Fibroblast of upper back skin (primary cell): ENCODE results near the gene BACH2.
A peak's percentile ranks its signal among the peaks of the same experiment; 100 is the strongest.
"Not testable (repeated sequence)": the region's sequence is repeated elsewhere in the genome, so short reads cannot be mapped to it uniquely, and the experiment has no call there.

ENCODE experiments used
- DNase-seq: peaks from one replicate; pipeline ENCODE4 v3.0.0-alpha.2; 2013

The BACH2 gene

DNA sequence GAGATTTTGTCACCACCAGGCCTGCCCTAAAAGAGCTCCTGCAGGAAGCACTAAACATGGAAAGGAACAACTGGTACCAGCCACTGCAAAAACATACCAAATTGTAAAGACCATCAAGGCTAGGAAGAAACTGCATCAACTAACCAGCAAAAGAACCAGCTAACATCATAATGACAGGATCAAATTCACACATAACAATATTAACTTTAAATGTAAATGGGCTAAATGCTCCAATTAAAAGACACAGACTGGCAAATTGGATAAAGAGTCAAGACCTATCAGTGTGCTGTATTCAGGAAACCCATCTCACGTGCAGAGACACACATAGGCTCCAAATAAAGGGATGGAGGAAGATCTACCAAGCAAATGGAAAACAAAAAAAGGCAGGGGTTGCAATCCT is 240.7 kb downstream of the BACH2 start:
- not testable (repeated sequence) for DNase-seq

DNA sequence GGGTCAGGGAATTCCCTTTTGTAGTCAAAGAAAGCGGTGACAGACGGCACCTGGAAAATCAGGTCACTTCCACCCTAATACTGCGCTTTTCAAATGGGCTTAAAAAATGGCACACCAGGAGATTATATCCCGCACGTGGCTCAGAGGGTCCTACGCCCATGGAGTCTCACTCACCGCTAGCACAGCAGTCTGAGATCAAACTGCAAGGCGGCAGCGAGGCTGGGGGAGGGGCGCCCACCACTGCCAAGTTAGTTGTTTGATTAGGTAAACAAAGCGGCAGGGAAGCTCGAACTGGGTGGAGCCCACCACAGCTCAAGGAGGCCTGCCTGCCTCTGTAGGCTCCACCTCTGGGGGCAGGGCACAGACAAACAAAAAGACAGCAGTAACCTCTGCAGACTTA is 242.4 kb downstream of the BACH2 start:
- not testable (repeated sequence) for DNase-seq

DNA sequence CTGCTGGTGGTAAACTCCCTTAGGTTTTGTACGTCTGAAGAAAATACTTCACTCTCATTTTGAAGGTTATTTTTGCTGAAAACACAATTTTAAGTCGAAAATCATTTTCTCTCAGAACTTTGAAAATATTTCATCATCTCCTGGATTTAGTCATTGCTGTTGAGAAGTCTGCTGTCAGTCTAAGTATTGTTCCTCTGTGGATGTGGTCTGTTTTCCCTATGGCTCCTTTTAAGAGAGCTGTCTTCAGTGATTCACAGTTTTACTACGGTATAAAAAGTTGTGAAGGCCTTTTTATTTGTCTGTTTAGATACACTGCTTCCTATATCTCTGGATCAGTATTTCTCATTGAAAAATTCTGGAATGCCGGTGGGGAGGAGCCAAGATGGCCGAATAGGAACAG is 243.0 kb downstream of the BACH2 start:
- DNase-seq: no peak

DNA sequence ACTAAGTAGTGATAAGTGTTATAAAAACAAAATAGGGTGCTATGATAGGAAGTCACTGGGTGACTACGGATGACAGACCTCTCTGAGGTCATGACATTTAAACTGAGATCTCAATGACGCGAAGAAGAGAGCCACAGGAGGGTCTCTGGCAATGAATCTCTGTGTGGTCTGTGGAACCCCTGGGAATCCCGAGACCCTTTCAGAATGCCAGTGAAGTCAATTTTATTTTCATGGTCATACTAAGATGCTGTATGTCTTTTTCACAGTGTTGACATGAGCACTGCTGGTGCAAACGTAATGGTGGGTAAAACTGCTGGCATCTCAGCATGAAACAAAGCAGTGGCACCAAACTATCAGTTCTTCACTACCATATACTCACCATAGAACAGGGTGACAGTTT is 247.3 kb downstream of the BACH2 start:
- no peak for DNase-seq

DNA sequence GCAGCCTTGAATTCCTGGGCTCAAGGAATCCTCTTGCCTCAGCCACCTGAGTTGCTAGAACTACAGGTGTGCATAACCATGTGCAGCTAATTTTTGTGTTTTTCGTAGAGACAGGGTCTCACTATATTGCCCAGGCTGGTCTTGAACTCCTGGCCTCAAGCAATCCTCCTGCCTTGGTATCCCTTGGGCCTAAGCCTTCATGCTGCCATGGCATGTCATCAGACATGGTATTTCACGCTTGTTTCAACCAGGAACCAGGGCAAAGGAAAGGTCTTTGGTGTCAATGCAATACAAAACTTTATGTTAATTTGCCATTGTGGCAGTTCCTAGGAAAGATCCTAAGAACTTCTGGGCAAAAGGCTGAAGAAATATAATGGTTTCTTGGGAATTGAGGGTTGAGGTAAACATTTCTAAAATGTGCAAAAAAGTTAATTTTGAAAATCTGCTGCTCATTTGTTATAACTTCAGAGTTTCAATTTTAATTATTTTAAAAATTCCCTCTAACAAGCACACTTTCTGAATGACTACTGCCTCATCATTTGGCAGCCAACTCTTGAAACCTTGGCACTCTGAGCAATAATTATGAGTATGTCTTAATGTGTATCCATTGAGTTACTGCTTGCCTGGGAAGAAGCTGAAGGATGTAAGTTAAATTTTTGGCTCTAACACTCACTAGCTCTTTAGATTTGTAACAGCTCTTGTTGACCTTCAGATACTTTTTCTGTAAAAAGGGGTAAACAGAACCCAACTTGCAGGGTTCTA is 248.3 kb downstream of the BACH2 start:
- no peak for DNase-seq

DNA sequence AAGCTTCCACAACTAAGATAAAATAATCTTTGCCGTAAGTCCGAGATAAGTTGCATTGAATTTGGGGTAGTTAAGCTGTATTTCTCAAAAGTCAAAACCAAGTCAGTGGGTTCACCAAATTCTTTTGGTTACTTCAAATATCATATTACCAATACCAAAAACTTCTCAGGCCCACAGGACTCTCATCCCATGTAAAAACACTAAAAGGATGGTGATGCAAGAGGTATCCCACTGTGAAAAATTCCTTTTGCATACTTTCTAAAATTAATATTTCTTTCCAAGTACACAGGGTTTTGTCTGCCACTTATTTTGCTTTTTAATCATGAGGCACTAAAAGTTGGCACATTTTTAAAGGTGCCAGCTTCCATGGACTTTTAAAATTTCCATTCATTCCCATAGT is 251.1 kb downstream of the BACH2 start:
- peak; percentile 80 for DNase-seq

DNA sequence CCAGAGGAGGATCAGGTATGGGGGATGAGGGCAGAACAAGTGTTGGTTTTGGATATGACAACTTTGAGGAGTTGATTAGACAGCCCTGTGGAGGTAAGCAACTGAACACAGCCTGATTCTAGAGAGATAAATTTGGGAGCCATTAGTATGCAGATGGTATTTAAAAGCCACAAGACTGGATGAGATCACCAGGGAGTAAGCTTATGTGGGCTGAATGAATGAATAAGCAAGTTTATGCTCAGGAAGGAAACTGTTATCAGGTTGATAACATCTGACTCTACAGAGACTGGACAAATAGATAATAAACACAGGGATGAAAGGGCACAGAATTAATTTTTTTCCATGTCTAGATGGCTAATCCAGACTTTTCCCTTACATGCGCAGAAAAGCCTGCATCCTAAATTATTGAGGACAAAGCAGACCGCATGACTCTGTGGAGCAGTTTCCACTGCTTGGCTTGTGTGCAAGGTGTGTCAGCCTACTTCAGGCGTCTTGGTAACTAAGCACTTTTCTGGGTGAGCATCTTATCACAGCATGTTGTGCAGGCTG is 251.7 kb downstream of the BACH2 start:
- DNase-seq: peak; percentile 80

DNA sequence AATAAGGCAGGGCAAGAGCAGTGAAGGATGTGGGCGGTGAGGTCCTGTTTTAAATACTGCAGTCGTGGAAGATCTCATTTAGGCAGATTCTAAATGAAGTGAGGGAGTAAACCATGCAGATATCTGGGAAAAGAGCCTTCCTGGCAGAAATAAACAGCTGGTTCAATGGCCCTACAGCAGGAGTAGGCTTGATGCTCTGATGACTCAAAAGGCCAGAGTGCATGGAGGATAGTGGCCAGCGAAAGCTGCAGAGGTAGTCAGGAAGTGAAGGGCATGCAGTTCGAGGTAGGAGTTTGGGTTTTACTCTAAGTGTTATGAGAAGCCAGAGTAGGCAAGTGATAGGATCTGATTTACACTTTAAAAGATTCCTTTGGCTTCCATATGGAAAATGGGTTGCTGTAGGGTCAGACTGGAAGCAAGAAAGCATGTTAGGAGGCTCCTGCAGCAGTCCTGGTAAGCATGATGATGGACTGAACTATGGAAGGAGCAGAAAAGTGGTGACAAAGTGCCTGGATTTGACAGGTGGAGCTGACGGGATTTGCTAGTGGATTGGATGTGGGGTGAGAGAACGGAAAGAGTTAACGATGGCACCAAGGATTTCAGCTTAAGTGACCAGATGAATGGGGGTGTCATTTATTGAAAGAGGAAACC is 252.3 kb downstream of the BACH2 start:
- no peak for DNase-seq

DNA sequence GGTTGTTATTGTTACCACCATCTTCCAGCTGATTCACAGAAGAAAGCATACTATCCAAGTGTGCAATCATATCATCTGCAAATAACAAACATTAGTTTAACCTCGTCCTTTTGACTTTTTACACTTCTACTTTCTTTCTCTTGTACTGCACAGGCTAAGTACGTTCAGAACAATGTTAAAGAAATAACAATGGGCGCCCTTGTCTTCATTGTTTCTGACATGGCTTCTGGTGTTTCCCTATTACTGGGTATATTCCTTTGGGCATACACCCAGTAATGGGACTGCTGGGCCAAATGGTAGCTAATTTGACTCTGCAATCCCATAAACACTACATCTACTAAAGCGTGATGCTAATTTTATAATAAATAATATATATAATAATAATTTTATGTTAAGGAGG is 255.7 kb downstream of the BACH2 start:
- DNase-seq: no peak

DNA sequence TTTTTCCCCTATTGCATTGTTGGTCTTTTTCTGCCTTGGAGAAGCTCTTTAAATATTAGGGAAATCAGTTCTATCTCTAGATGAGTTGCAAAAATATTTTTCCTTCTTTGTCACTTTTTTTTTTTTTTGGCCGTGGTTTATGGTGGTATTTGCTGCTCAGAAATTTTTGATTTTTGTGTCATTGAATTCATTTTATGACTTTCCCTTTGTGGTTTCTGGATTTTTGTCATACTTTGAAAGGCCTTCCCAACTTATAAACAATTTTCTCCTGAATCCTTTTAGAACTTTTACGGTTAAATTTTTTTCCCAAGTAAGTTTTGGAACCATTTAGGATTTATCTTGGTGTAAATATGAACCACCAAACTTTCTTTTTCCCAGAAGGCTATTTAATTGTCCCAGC is 256.7 kb downstream of the BACH2 start:
- DNase-seq: peak; percentile 85

DNA sequence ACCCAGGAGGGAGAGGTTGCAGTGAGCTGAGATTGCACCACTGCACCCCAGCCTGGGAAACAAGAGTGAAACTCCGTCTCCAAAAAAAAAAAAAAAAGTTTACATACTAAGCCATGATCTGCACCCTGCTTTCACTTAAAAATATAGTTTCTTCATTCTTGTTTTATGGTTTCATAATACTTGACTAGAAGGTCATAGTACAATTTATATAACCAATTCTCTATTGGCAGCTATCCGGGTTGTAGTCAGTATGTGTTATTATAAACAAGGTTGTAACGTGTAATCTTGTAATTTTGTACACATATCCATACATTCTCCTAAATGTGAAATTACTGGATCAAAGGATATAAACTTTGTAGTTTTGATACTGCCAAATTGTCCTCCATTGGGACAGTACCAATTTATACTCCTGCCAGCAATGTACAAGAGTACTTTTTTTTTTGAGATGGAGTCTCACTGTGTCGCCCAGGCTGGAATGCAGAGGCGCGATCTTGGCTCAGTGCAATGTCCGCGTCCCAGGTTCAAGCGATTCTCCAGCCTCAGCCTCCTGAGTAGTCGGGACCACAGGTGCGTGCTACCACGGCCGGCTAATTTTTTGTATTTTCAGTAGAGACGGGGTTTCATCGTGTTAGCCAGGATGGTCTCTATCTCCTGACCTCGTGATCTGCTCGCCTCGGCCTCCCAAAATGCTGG is 257.5 kb downstream of the BACH2 start:
- no peak for DNase-seq

DNA sequence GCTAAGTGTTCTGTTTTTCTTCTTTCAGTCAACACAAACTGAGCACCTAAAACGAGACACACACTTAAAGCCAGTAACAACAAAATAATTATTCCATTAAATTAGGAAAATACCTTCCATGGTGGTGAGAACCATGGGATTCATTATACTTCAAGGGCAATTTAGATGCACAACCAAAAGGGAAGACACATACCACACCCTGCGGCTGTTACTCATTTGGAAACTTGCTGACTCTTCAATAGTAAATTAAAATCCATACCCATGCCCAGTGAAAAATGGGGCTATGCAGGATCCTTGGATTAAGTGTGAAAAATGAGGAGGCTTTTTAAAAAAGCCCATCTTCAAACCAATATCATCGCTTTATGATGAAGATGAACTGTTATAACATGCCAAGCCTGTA is 259.7 kb downstream of the BACH2 start:
- DNase-seq: no peak

DNA sequence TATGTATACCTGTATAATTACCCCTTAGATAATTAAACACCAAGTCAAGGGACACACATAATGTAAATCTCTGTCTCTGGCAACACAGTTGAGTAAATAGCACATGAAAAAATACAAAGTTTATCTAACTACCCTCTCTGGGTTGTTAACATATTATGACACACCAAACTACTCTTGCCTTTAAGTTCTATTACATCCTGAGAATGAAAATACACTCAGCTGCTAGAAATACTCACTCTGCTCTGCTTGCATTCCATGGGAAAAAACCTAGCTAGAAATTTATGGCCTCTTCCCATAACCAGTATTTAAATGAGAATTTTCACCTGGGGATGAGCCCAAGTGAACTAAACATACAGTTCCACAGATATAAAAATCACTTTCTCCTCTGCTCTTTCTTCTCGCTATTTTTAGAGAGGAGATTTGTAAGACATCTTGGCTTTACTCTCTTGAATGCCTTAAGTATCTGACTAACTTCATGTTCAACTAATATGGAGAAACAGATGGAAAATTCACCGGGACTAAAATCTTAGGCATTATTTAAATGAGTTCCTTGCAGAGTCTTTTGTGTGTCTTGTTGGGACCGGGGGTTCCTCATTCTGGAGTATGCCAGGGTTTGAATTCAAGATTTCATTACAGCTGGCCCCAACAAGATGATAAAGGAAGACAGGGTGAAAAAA is 261.5 kb downstream of the BACH2 start:
- no peak for DNase-seq

DNA sequence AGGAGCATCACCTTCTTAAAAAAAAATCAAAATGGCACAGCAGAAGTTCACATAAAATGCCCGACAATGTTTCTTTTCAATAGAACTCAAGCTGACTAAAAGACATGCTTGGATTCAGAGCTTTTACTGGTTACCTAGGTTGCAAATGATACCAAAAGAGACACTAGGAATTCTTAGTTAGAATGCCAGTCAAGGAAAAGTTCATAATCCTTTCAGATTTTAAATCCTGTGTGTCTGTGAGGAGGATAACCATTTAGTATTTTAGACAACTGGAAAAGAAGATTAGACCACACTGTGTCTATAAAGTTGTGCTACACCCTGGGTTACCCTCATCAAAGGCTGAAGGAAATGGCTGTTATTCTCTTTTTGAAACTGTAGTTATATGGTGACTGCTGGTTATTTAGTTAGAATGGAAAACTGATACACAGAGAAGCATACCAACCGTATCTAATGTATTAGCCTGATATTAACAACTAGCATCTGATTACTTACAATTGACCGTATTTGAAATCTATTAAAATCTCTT is 262.8 kb downstream of the BACH2 start:
- DNase-seq: no peak

DNA sequence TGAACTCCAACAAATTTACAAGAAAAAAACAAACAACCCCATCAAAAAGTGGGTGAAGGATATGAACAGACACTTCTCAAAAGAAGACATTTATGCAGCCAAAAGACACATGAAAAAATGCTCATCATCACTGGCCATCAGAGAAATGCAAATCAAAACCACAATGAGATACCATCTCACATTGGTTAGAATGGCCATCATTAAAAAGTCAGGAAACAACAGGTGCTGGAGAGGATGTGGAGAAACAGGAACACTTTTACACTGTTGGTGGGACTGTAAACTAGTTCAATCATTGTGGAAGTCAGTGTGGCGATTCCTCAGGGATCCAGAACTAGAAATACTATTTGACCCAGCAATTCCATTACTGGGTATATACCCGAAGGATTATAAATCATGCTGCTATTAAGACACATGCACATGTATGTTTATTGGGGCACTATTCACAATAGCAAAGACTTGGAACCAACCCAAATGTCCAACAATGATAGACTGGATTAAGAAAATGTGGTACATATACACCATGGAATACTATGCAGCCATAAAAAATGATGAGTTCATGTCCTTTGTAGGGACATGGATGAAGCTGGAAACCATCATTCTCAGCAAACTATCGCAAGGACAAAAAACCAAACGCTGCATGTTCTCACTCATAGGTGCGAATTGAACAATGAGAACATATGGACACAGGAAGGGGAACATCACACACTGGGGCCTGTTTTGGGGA is 264.0 kb downstream of the BACH2 start:
- not testable (repeated sequence) for DNase-seq

DNA sequence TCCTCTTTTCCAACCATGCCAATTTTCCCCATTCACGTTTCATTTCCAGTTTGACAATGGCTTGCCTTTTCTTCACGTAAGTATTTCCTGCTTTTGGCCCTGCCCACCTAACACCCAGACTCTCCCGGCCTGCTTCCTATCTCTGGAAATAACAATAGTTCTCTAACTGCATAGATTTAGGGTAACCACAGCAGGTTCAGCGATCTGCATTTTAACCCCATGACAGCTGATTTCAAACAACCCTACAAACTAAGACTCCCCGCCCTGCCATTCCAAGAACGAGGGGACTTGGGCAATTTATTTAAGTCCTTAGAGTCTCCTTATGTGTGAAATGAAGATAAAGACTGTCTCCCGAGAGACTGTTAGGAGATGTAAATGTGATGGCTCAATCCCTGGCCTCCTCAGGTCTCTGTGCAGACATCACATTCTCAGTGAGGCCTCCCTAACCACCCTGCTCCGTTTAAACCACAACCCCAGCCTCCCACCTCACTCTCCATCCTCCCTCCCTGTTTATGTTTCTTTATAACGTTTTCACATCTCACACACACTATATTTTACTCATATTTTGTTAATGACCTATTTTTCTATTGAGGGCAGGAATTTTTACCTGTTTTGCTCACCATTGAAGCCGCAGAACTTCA is 267.5 kb downstream of the BACH2 start:
- no peak for DNase-seq

DNA sequence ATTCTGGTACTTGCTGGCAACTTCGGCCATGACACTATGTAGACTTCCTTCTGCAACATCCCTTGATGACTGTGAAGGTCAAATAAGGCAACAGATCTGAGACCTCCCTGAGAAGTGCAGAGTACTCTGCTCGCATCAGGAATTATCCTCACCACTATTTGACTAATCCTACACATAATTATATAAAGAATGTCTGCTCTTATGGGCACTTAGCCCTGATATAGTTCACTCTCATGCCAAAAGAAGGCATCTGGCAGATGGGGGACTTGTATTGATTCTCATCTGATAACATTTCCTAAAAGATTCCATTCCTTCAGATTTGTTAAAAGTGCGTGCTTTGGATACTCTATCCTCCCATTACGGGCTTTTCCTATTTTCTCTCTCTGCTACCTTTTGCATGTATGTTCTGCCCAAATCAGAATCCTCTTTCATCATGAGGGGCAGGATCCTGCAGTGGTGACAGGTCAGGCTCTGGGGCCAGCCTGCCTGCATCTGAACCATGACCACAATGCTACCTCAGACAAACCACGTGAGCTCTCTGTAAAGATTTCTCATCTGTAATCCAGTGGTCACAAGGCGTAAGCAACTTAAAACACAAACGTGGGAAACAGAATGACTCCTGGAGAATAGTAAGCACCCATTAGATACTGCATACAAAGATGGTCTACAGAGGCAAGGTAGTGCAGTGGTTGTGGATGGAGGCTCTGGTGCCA is 268.4 kb downstream of the BACH2 start:
- no peak for DNase-seq

DNA sequence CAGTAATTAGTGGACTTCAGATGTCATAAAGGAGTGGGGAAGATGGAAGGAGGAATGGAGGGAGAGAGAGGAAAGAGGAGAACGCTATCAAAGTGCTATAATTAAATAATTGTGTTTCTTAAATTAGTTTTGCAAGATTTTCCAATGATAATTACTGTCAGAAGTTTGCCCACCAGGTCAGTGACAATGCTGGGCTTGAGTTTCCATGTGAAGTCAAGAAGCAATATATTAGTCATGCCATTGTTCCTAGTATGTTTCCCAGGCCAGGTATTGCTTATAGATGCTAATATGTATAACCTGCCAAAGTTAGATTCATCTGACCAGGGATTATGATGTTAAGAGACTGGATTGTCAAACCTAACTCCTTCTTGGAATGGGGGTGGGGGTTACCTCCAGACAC is 270.4 kb downstream of the BACH2 start:
- no peak for DNase-seq

DNA sequence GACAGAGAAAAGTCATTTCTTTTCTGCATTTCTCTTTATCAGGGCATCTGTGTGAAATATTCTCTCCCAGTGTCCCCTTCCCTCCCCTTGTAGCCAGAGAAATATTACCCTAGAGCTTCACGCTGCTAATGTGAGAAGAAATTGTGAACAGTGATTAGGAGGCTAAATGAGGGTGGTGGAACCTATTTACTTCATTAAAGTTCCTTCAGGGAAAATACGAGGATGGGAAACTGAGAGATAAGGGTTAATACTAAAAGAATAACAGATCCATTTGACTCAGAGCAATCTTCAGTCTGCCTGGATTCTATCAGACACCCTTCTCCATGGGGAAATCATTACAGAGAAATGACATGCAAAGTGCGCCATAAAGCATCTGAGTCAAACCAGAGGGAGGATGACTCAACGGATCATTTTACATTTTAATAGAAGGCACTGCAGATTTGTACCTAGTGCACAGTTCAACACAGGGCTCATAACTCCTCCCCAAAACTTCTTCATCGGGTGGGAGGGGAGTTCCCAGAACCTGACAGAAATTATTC is 271.1 kb downstream of the BACH2 start:
- DNase-seq: peak; percentile 96

DNA sequence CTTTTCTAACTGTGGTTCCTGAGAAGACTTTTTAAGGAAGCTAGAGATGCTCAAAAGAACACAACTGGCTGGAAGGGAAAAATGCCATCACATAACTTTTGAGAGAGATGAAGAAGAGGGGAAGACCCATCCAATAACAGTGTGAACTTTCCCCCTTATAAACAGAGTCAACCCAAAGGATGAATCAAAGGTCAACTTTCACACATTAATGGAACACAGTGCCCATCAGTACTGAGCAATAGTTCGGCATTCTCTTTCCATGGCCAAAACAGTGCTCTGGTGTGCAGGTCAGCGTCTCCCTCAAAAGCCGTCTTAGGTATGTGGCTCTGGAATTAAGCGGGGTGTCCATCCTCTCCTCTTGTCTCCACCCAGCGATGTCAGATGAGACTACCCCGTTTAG is 272.0 kb downstream of the BACH2 start:
- DNase-seq: no peak

DNA sequence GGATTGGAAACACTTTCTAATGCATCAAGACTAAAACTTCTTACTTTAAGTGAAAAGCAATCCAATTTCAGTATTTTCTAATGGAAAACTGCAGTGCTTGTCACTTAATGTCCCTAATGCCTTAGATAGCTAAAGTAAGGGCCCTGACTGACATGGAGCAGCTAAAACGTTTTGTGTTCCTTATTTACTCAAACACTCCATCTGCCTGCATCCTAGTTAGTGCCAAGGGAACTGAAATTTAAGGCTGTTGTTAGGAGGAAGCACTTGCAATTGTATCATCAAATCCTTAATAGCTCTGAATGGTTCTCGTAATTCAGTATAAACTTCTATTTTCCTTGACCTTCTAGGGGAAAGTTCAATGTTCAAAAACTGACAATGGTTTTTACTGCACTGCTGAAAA is 274.9 kb downstream of the BACH2 start:
- DNase-seq: no peak
